ENCODE data around the gene DHDH.
A peak's percentile ranks its signal among the peaks of the same experiment; 100 is the strongest.

The DHDH gene

DNA sequence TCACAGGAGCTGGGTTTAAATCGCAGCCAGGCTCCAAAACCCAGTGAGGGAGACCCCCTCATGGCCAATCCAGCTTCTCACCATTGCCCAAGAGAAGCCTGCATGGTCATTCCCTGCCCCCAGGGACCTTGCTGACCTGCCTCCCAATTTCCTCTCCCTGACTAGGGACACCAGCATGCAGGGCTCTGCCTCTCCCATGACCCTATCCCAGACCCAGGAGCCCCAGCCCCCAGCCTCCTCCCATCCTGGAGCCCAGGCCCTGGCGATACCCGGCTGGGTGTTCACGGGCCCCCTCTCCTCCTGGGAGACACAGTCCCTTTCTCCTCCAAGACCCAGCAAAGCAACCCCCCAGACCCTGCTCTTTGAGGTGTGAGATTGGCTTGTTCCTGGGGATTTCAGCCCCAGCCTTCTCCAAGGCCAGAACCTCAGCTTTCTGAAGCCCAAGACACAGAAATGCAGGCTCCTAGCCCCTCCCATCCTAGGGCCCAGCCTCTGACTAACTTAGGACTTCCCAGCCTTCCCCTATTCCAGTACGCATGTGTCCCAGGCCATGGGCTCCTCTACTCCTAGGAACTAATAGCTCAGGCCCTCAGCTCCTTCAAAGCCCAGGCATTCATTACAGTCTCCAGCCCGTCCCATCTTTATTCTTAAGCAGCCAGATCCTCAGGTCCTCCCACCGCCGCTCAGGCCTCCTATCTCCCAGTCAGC, 58.5 kb downstream of the DHDH start:
- no peak for FAIRE-seq
- DNase-seq (ENCODE audit: low spot score): peak; percentile 68

DNA sequence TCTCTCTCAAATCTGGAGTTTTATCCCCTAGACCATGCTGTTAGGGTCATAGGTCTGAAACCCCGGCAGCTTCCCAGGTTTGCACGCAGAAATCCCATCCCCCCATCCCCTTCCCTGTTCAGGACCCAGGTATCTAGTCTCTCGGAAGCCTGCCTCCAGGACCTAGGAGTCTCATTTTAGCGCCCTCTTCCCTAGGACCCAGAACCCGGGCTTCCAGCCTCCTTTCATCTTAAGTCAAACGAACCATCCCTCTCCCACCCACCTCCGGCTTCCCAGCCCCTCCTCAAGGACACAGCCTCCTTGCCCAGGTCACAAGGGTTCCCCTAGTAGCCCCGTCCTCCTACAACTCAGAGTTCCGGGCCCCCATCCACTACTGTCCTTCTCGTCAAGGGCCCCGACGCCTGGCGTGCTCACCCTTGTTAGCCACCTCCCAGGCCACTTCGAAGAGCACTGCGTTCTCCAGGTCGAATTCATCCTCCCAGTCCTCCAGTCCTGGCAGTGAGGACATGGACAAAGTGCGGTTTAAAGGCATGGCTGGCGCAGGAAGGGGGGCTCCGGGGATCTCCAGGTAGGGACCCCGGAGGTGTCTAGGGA, 59.2 kb downstream of the DHDH start:
- no peak for DNase-seq (ENCODE audit: low spot score)
- no peak for FAIRE-seq

DNA sequence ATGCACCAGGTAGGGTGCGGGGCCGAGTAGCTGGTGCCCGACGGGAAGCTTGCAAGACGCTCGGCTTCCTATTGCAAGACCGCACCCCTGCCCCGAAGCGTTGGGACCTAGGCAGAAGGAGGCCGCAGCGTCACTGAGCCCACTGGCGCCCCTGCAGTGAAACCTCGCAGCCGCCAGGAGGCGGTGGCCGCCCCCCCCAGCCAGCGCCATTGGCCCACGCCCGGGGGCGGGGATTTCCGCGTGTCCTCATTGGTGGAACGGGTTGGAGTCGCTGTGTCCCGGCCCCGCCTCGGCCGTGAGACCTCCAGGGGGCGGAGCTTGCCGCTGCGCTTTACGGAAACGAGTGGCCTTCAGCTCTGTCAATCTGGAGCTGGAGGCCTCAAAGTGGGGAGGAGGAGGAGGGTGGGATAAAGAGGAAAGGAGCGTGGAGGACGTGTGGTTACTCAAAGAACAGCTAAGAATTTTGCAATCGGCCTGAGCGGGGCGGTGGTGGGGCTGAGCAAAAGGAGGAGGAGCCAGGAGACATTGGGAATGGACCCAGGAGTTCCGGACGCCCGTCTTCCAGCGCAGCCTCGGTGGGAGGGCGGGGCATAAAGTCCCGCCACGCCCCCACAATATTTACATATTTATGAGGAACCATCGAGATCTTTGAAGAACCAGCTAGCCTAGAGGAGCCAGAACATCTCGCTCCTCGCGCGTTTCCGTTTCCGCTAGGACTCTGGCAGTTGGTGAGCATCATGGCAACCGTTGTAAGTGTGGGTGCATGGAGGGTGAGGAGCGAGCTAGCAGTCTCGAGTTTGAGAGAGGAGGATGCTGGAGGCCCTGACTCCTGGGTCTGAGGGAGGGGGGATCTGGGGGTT, 59.9 kb downstream of the DHDH start, which contains the start of the genes GYS1 and RUVBL2:
TSS of gene GYS1 (minus strand) at position 135 of the 860 bp plus-strand sequence. CDS start 197 bp downstream, outside the sequence.
TSS of gene RUVBL2 (plus strand) at position 713 of the 860 bp plus-strand sequence. CDS start at position 738, 25 bp downstream.
- FAIRE-seq (peak; percentile 83), DNase-seq (ENCODE audit: low spot score) (peak; percentile 96)

DNA sequence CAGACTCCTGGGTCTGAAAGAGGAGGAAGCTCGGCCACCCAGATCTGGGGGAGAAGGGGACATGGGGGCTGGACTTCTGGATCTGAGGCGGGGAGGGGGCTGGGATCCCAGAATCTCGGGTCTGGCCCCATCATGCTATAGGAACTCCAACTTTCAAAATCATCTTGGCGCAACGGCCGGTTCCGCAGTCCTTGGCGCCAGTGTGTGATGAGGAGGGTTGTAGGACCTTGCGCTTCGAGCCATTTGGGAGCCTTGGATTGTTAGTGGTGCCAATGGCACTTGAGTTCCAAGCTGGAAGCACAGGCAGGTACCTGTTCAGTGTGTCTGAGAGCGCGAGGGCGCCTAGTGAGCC, 60.5 kb downstream of the DHDH start:
- DNase-seq (ENCODE audit: low spot score) (no peak), FAIRE-seq (no peak)

Data from RCC 7860 (cell line).